ENCODE measurements around the gene NAT9. TPM values are rescaled to one million over a fixed set of nuclear protein-coding genes. Genes with fewer than 3 reads are reported as not detected.

The NAT9 gene
- polyA plus RNA-seq, 4 donors, result 12.4 to 28.3 (median 22.2) TPM

DNA sequence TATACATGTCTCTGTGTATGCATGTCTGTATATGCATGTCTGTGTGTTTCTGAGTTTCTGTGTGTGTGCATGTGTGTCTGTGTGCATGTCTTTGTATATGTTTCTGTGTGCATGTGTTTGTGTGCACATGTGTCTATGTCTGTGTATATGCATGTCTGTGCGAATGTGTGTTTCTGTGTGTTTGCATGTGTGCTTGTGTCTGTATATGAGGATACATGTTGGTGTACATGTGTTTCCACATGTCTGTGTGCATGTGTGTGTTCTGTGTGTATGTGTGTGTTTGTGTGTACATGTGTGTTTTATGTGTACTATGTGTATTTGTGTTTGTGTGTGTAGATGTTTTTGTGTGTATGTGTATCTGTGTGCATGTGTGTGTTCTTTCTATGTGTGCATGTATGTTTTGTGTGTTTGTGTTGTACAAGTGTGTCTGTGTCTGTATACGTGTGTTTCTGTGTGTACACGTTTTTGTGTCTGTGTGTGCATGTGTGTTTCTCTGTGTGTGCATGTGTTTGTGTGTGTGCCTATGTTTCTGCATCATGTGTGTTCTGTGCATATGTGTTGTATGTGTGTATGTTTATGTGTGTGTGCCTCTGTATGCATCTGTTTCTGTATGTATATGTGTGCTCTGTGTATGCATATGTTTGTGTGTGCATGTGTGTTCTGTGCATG, 48.0 kb downstream of the NAT9 start:
- DNase-seq, result no peak
- Histone ChIP-seq H3K4me1 (ENCODE audit: control insufficient read depth in 3 of 3, insufficient read depth in 2 of 3, low read depth in 1 of 3, low read length in 2 of 3) (no peaks in the 10 kb centered on the region), H3K27me3 (ENCODE audit: control insufficient read depth in 3 of 3, insufficient read depth in 3 of 3, low read length in 3 of 3) (no peaks in the 10 kb centered on the region), H3K4me3 (ENCODE audit: low read depth in 1 of 3, low read length in 3 of 3) (no peak overlapping the region), H3K27ac (ENCODE audit: low read depth in 1 of 3, low read length in 2 of 3) (no peak overlapping the region), H3K9me3 (ENCODE audit: control insufficient read depth in 2 of 2, insufficient read depth in 1 of 2, low read depth in 1 of 2, low read length in 1 of 2) (no peaks in the 10 kb centered on the region), H3K36me3 (ENCODE audit: control insufficient read depth in 3 of 3, insufficient read depth in 2 of 3, low read depth in 1 of 3, low read length in 3 of 3) (no peaks in the 10 kb centered on the region)
- no peak for FAIRE-seq
- 93 to 96% (median 95%) methylated on average over 3 of the region's 3 CpGs for WGBS, 3 donors

DNA sequence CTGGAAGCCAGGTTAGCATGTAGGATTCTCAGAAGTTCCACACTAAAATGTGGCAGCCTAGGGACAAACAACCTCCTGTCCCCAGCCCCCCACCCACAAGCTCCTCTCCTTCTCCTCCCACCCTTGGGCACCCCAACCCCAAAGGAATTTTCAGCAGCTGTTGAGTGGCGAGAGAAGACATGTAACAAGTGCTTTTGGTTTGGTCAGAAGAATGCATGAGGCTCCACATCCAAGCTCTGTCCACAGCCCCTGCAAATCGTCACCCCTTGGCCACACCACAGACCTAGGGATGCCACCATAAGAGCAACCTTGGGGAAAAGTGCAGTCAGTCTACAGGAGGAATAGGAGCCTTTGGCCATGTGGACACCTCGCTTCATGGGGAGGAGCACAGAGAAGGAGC, 51.0 kb downstream of the NAT9 start:
- DNase-seq (no peak), FAIRE-seq (no peak)
- H3K9me3 ChIP-seq (ENCODE audit: control insufficient read depth in 2 of 2, insufficient read depth in 1 of 2, low read depth in 1 of 2, low read length in 1 of 2), result no peaks in the 10 kb centered on the region
- H3K27me3 ChIP-seq (ENCODE audit: control insufficient read depth in 3 of 3, insufficient read depth in 3 of 3, low read length in 3 of 3), result no peaks in the 10 kb centered on the region
- H3K4me3 ChIP-seq (ENCODE audit: low read depth in 1 of 3, low read length in 3 of 3), result no peak overlapping the region
- no peaks in the 10 kb centered on the region for H3K36me3 ChIP-seq (ENCODE audit: control insufficient read depth in 3 of 3, insufficient read depth in 2 of 3, low read depth in 1 of 3, low read length in 3 of 3)
- H3K4me1 ChIP-seq (ENCODE audit: control insufficient read depth in 3 of 3, insufficient read depth in 2 of 3, low read depth in 1 of 3, low read length in 2 of 3), result no peaks in the 10 kb centered on the region
- WGBS, 3 donors, result 87 to 91% (median 91%) methylated on average over 3 of the region's 3 CpGs
- no peak overlapping the region for H3K27ac ChIP-seq (ENCODE audit: low read depth in 1 of 3, low read length in 2 of 3)

DNA sequence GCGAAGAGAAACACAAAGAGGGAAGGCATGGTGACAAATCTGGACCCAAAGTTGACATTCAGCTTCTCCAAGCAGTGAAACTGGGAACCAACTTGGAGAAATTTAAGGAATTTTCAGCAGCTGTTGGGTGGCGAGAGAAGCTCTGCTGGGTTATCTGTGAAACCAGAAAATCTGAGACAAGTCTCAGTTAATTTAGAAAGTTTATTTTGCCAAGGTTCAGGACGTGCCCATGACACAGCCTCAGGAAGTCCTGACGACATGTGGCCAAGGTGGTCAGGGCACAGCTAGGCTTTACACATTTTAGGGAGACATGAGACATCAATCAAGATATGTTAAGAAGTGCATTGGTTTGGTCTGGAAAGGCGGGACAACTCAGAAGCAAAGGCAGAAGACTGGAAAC, 52.3 kb downstream of the NAT9 start:
- H3K4me1 ChIP-seq (ENCODE audit: control insufficient read depth in 3 of 3, insufficient read depth in 2 of 3, low read depth in 1 of 3, low read length in 2 of 3), result no peaks in the 10 kb centered on the region
- WGBS, 3 donors, result 73 to 78% (median 78%) methylated on average over 5 of the region's 5 CpGs
- DNase-seq (no peak), FAIRE-seq (no peak)
- H3K9me3 ChIP-seq (ENCODE audit: control insufficient read depth in 2 of 2, insufficient read depth in 1 of 2, low read depth in 1 of 2, low read length in 1 of 2), result no peaks in the 10 kb centered on the region
- H3K27ac ChIP-seq (ENCODE audit: low read depth in 1 of 3, low read length in 2 of 3), result no peak overlapping the region
- no peaks in the 10 kb centered on the region for H3K27me3 ChIP-seq (ENCODE audit: control insufficient read depth in 3 of 3, insufficient read depth in 3 of 3, low read length in 3 of 3)
- H3K36me3 ChIP-seq (ENCODE audit: control insufficient read depth in 3 of 3, insufficient read depth in 2 of 3, low read depth in 1 of 3, low read length in 3 of 3), result no peaks in the 10 kb centered on the region
- H3K4me3 ChIP-seq (ENCODE audit: low read depth in 1 of 3, low read length in 3 of 3), result no peak overlapping the region

DNA sequence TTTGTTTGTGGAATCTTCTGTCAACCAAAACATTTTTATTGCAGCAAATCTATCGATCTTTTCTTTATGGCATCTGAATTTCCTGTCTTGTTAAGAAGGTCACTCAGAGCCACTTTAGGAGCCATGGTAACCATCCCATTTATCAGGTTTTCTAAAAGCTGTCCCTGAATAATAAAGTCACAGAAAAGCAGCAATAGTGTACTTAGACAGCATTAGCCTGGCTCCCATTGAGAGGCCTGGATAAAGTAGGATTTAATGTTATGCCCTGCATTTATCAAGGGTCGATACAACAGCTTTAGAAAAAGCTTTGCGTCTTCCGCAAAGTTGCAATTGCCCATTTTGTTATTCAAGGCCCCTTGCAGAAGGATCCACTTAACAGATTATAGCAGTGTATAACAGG, 53.4 kb downstream of the NAT9 start:
- Histone ChIP-seq H3K36me3 (ENCODE audit: control insufficient read depth in 3 of 3, insufficient read depth in 2 of 3, low read depth in 1 of 3, low read length in 3 of 3) (no peaks in the 10 kb centered on the region), H3K27me3 (ENCODE audit: control insufficient read depth in 3 of 3, insufficient read depth in 3 of 3, low read length in 3 of 3) (no peaks in the 10 kb centered on the region), H3K4me1 (ENCODE audit: control insufficient read depth in 3 of 3, insufficient read depth in 2 of 3, low read depth in 1 of 3, low read length in 2 of 3) (no peaks in the 10 kb centered on the region), H3K4me3 (ENCODE audit: low read depth in 1 of 3, low read length in 3 of 3) (no peak overlapping the region), H3K9me3 (ENCODE audit: control insufficient read depth in 2 of 2, insufficient read depth in 1 of 2, low read depth in 1 of 2, low read length in 1 of 2) (no peaks in the 10 kb centered on the region), H3K27ac (ENCODE audit: low read depth in 1 of 3, low read length in 2 of 3) (no peak overlapping the region)
- no peak for DNase-seq
- 61 to 70% (median 67%) methylated on average over 4 of the region's 4 CpGs for whole genome bisulfite sequencing, 3 donors
- no peak for FAIRE-seq

Other genes with a start within 250 kb of the NAT9 start
- gene CD300LB, start 244.9 kb downstream of the NAT9 start, polyA plus RNA-seq, result under 1 TPM in 3 of 4 donors, not detected in 1; 0.13 to 0.27 (median 0.25) TPM
- gene CD300C, start 230.2 kb downstream of the NAT9 start, polyA plus RNA-seq, result 1 to 10 TPM in 2 of 4 donors, under 1 TPM in 1, not detected in 1; 0.81 to 1.1 (median 1.1) TPM
- under 1 TPM in 1 of 4 donors, not detected in 3; 0.13 TPM for gene CD300H, start 208.8 kb downstream of the NAT9 start, polyA plus RNA-seq
- not detected for gene CD300LD, start 184.1 kb downstream of the NAT9 start, polyA plus RNA-seq
- under 1 TPM in 3 of 4 donors, not detected in 1; 0.04 to 0.33 (median 0.22) TPM for gene CD300E, start 152.6 kb downstream of the NAT9 start, polyA plus RNA-seq
- gene CD300LF, start 63.4 kb downstream of the NAT9 start, polyA plus RNA-seq, result 1 to 10 TPM; 1.6 to 5.7 (median 2.4) TPM
- gene RAB37, start 39.1 kb downstream of the NAT9 start, polyA plus RNA-seq, result 10 to 100 TPM in 1 of 4 donors, 1 to 10 TPM in 3; 1.8 to 18.7 (median 4.1) TPM
- 100 to 1,000 TPM; 231 to 592 (median 518) TPM for gene NHERF1, start 27.7 kb downstream of the NAT9 start, polyA plus RNA-seq
- gene GRIN2C, start 83.5 kb upstream of the NAT9 start, polyA plus RNA-seq, result under 1 TPM in 2 of 4 donors, not detected in 2; 0.28 to 0.37 TPM
- 10 to 100 TPM in 3 of 4 donors, 1 to 10 TPM in 1; 9.2 to 16.6 (median 12.5) TPM for gene FDXR, start 96.6 kb upstream of the NAT9 start, polyA plus RNA-seq
- gene FADS6, start 117.3 kb upstream of the NAT9 start, polyA plus RNA-seq, result 10 to 100 TPM in 3 of 4 donors, 1 to 10 TPM in 1; 2.5 to 27.3 (median 25.7) TPM
- gene USH1G, start 146.9 kb upstream of the NAT9 start, polyA plus RNA-seq, result 1 to 10 TPM in 1 of 4 donors, under 1 TPM in 3; 0.07 to 3.1 (median 0.63) TPM
- 1 to 10 TPM in 1 of 4 donors, under 1 TPM in 3; 0.22 to 5.9 (median 0.46) TPM for gene OTOP2, start 147.9 kb upstream of the NAT9 start, polyA plus RNA-seq
- gene OTOP3, start 159.6 kb upstream of the NAT9 start, polyA plus RNA-seq, result 10 to 100 TPM in 2 of 4 donors, 1 to 10 TPM in 2; 3.1 to 35.7 (median 19.1) TPM
- 10 to 100 TPM; 37.0 to 60.4 (median 40.6) TPM for gene HID1, start 196.4 kb upstream of the NAT9 start, polyA plus RNA-seq
- gene CDR2L, start 211.3 kb upstream of the NAT9 start, polyA plus RNA-seq, result 10 to 100 TPM in 3 of 4 donors, 1 to 10 TPM in 1; 2.3 to 39.6 (median 27.2) TPM
- gene MRPL58, start 236.3 kb upstream of the NAT9 start, polyA plus RNA-seq, result 10 to 100 TPM; 22.4 to 73.0 (median 45.7) TPM